ENCODE data around the gene EIF2S3. TPM values are rescaled to one million over a fixed set of nuclear protein-coding genes. Genes with fewer than 3 reads are reported as not detected.

EIF2S3 gene
- polyA plus RNA-seq, 1 of the 3 experiments (the other 2 are of a cell fraction) = 68.4 TPM

- TF ChIP-seq USF2 (IDR thresholded peaks at IDR 0.05; ENCODE audit: borderline replicate concordance, low read depth, low read length) (no peak), FOXM1 (IDR thresholded peaks at IDR 0.05; ENCODE audit: low read depth) (no peak), SIN3A (IDR thresholded peaks at IDR 0.05; ENCODE audit: borderline replicate concordance, low read depth, low read length) (no peak), FOSL2 (IDR thresholded peaks at IDR 0.05; ENCODE audit: borderline replicate concordance, low read depth) (no peak)
Measured at GRCh38 chrX:24005028-24005427, 49.7 kb upstream of the EIF2S3 start (continued).

DNA sequence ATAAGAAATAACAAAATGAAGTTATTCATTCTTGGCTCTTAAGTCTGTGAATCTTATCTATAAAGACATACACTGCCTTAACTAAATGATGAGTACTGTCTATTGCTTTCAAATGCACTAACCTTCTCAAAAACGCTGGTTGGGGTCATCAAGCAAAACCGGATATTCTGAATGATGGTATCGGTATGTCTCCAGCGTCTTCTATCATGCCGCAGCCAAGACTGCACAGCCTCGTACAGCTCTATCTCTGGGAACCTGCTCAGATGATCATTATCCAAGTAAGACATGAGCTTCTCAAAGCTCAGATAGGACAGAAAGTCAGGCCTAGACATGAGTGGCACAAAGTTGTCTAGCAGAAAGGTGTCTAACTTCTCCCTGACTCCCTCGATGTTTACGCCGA lies 48.9 kb upstream of the EIF2S3 start:
- peaks cover 3 to 6% of the 10 kb centered on the region in 2 experiments for H3K36me3 ChIP-seq (replicated peaks in 1 of 2; ENCODE audit: control insufficient read depth in 1 of 2, insufficient read depth in 2 of 2, low read length in 1 of 2)
- 69% methylated on average over 9 of the region's 9 CpGs for WGBS (ENCODE audit: low lambda C conversion rate)
- no peak overlapping the region for H3K9ac ChIP-seq
- H4K20me1 ChIP-seq (ENCODE audit: insufficient read depth) = no peaks in the 10 kb centered on the region
- no peak overlapping the region for H2AFZ ChIP-seq (ENCODE audit: low read depth)
- no peak for DNase-seq
- H3K27me3 ChIP-seq (ENCODE audit: insufficient read depth) = 0 out of 2 replicates have a peak, but pooled peaks cover 5% of the 10 kb centered on the region
- CTCF ChIA-PET = interaction anchor here (1.4 to 1.5 kb wide), 2 partner anchors 13 to 49 kb away, joined by 3 to 4 read pairs; partner anchors contain the start of gene EIF2S3
- no peaks in the 10 kb centered on the region for H3K4me1 ChIP-seq (ENCODE audit: control insufficient read depth in 1 of 2, insufficient read depth in 2 of 2, low read depth in 1 of 2, low read length in 1 of 2)
- H3K9me2 ChIP-seq = no peaks in the 10 kb centered on the region
- POLR2A ChIA-PET = no interaction called here
- no peak overlapping the region for H3K4me3 ChIP-seq (ENCODE audit: low read depth in 2 of 2, low read length in 1 of 2)
- H3K27ac ChIP-seq (ENCODE audit: low read depth in 2 of 2, low read length in 1 of 2) = no peak overlapping the region
- no peaks in the 10 kb centered on the region for H3K9me3 ChIP-seq
- peaks cover 33% of the 10 kb centered on the region for H3K79me2 ChIP-seq (ENCODE audit: insufficient read depth)
- TF ChIP-seq RCOR1 (IDR thresholded peaks at IDR 0.05; ENCODE audit: low read length) (no peak), TCF12 (IDR thresholded peaks at IDR 0.05) (no peak), EZH2phosphoT487 (IDR thresholded peaks at IDR 0.05; ENCODE audit: borderline replicate concordance, low read depth) (no peak), USF2 (IDR thresholded peaks at IDR 0.05; ENCODE audit: borderline replicate concordance, low read depth, low read length) (no peak), USF1 (IDR thresholded peaks at IDR 0.05; ENCODE audit: borderline replicate concordance, low read depth) (no peak), TAF1 (IDR thresholded peaks at IDR 0.05; ENCODE audit: borderline replicate concordance, low read depth, low read length) (no peak), MXI1 (IDR thresholded peaks at IDR 0.05; ENCODE audit: low read depth, low read length) (no peak)
- no peak overlapping the region for H3K4me2 ChIP-seq
- no peaks in the 10 kb centered on the region for H3F3A ChIP-seq (replicated peaks; ENCODE audit: insufficient read depth)

DNA sequence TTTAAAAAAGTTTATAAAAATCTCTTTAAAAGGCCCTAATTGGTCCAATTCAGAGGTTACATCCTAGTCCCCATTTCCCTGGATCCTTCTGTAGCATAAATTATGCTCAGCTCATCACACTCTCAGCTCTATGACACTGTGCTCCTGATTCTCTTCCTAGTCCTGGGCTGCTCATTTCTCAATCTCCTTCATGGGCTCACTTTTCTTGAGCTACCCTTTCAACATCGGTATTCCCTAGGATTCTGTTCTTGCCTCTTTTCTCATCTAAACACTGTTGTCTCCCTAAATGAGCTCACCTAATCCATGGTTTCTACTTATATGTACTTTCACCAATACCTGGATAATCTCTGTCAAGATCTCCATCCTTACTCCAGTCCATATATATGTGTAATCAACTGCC lies 42.5 kb upstream of the EIF2S3 start:
- TF ChIP-seq FOSL2 (IDR thresholded peaks at IDR 0.05; ENCODE audit: borderline replicate concordance, low read depth) (no peak), JUND (IDR thresholded peaks at IDR 0.05) (no peak), RFX5 (IDR thresholded peaks at IDR 0.05; ENCODE audit: low read length) (no peak), FOXM1 (IDR thresholded peaks at IDR 0.05; ENCODE audit: low read depth) (no peak), SMC3 (IDR thresholded peaks at IDR 0.05; ENCODE audit: low read depth, low read length) (no peak), MEF2A (IDR thresholded peaks at IDR 0.05; ENCODE audit: borderline replicate concordance, low read depth) (no peak), ELF1 (IDR thresholded peaks at IDR 0.05) (no peak), TAF1 (IDR thresholded peaks at IDR 0.05; ENCODE audit: borderline replicate concordance, low read depth, low read length) (no peak)
- H3K27me3 ChIP-seq (ENCODE audit: insufficient read depth) = no peaks in the 10 kb centered on the region; the same call in 1 of the 2 replicates
- no peak overlapping the region for H3K9ac ChIP-seq
- no peaks in the 10 kb centered on the region for H3K4me1 ChIP-seq (ENCODE audit: control insufficient read depth in 1 of 2, insufficient read depth in 2 of 2, low read depth in 1 of 2, low read length in 1 of 2)
- peaks cover 86% of the 10 kb centered on the region for H3K79me2 ChIP-seq (ENCODE audit: insufficient read depth)
- DNase-seq = no peak
- no peaks in the 10 kb centered on the region for H4K20me1 ChIP-seq (ENCODE audit: insufficient read depth)
- H3F3A ChIP-seq (replicated peaks; ENCODE audit: insufficient read depth) = no peaks in the 10 kb centered on the region
- POLR2A ChIA-PET = no interaction called here
- CTCF ChIA-PET = interaction anchor here (1.3 to 2.0 kb wide), 2 partner anchors 11 to 229 kb away, joined by 4 read pairs; partner anchors contain the start of gene SAT1
- no peaks in the 10 kb centered on the region for H3K9me2 ChIP-seq
- 37% methylated on average over 1 of the region's 1 CpG for WGBS (ENCODE audit: low lambda C conversion rate)
- H2AFZ ChIP-seq (ENCODE audit: low read depth) = no peak overlapping the region
- H3K9me3 ChIP-seq = no peaks in the 10 kb centered on the region
- no peak overlapping the region for H3K4me2 ChIP-seq
- no peaks in the 10 kb centered on the region for H3K36me3 ChIP-seq (replicated peaks in 1 of 2; ENCODE audit: control insufficient read depth in 1 of 2, insufficient read depth in 2 of 2, low read length in 1 of 2)
- no peak overlapping the region for H3K27ac ChIP-seq (ENCODE audit: low read depth in 2 of 2, low read length in 1 of 2)
- H3K4me3 ChIP-seq (ENCODE audit: low read depth in 2 of 2, low read length in 1 of 2) = no peak overlapping the region
